HG03097 (cell line): Measurements from ENCODE around the gene MAP3K2.

Experiments used
- ATAC-seq: cut with Tn5 transposase; IDR thresholded peaks from one replicate; pipeline ENCODE4 v1.9.1; 2021; ENCODE audit not compliant: unreplicated experiment, low FRiP score

Gene MAP3K2

GRCh38 chr2:127386764-127387654 is 766 bp downstream of the MAP3K2 start:
- ATAC-seq = peak; percentile 53

GRCh38 chr2:127386246-127386645 is 1.5 kb downstream of the MAP3K2 start:
- no peak for ATAC-seq

- ATAC-seq = no peak
Measured at GRCh38 chr2:127384529-127384928, 3.2 kb downstream of the MAP3K2 start.

- ATAC-seq = no peak
Measured at GRCh38 chr2:127382831-127383230, 4.9 kb downstream of the MAP3K2 start.

GRCh38 chr2:127381762-127382161 is 6.0 kb downstream of the MAP3K2 start:
- no peak for ATAC-seq

GRCh38 chr2:127379712-127380355 is 7.9 kb downstream of the MAP3K2 start:
- ATAC-seq = no peak

GRCh38 chr2:127378720-127379119 is 9.1 kb downstream of the MAP3K2 start:
- ATAC-seq = no peak

GRCh38 chr2:127377262-127377661 is 10.5 kb downstream of the MAP3K2 start:
- no peak for ATAC-seq

- ATAC-seq = no peak
Measured at GRCh38 chr2:127376257-127376656, 11.5 kb downstream of the MAP3K2 start.

GRCh38 chr2:127373362-127374083 is 14.3 kb downstream of the MAP3K2 start:
- no peak for ATAC-seq

- ATAC-seq = no peak
Measured at GRCh38 chr2:127371037-127371436, 16.7 kb downstream of the MAP3K2 start.

- no peak for ATAC-seq
Measured at GRCh38 chr2:127370010-127370409, 17.8 kb downstream of the MAP3K2 start.

GRCh38 chr2:127365211-127365643 is 22.5 kb downstream of the MAP3K2 start:
- no peak for ATAC-seq

- ATAC-seq = no peak
Measured at GRCh38 chr2:127362971-127363370, 24.8 kb downstream of the MAP3K2 start.

- no peak for ATAC-seq
Measured at GRCh38 chr2:127361929-127362885, 25.6 kb downstream of the MAP3K2 start.

- no peak for ATAC-seq
Measured at GRCh38 chr2:127360242-127360641, 27.5 kb downstream of the MAP3K2 start.

GRCh38 chr2:127359520-127359919 is 28.3 kb downstream of the MAP3K2 start:
- no peak for ATAC-seq

- ATAC-seq = no peak
Measured at GRCh38 chr2:127358971-127359370, 28.8 kb downstream of the MAP3K2 start.

- no peak for ATAC-seq
Measured at GRCh38 chr2:127358044-127358443, 29.7 kb downstream of the MAP3K2 start.

GRCh38 chr2:127357591-127357990 is 30.2 kb downstream of the MAP3K2 start:
- ATAC-seq = no peak
